Erythroblast (primary cell): ENCODE results near the gene SLC12A2.

Experiments used
- GATA1 ChIP-seq: IDR thresholded peaks from 2 replicates; pipeline ENCODE4 v1.6.1; 2011; ENCODE audit warnings: low read depth, mild to moderate bottlenecking, control low read depth, low read length, moderate library complexity
- POLR2A ChIP-seq: IDR thresholded peaks from 2 replicates; pipeline ENCODE4 v1.6.1; 2011; ENCODE audit warnings: mild to moderate bottlenecking, low read length

DNA sequence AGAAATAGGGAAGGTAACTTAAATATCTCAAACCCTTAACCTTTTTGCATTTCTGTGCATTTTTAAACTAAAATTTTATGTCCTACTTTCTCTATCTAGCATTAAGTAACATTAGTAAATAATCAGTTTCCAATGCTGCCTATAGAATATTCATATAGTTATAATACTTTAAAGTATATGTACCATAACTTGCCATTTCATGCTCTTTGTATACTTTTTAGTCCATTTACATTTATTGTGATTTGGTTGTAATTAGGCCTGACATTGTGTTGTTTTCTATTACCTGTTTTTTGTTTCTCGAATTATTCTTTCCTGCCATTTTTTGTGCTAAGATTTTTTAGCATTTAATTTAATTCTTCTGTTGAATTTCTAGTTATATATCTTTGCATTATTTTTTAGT lies 13.7 kb downstream of the SLC12A2 start:
- TF ChIP-seq POLR2A (no peak), GATA1 (no peak)
